Astrocyte (in vitro differentiated cells and primary cell): ENCODE measurements around the gene GYPA.

ENCODE experiments used
- EZH2 ChIP-seq: IDR thresholded peaks from 2 replicates; pipeline ENCODE4 v1.6.1; 2012; ENCODE audit warnings: mild to moderate bottlenecking, low read length, inconsistent platforms; ENCODE audit not compliant: insufficient read depth
- TF ChIP-seq, protein P1 (sequence below): IDR thresholded peaks from 2 replicates; pipeline ENCODE4 v1.5.1; 2011; ENCODE audit warnings: low read depth, mild to moderate bottlenecking, inconsistent platforms, low read length, moderate library complexity; ENCODE audit not compliant: insufficient read depth

DNA sequence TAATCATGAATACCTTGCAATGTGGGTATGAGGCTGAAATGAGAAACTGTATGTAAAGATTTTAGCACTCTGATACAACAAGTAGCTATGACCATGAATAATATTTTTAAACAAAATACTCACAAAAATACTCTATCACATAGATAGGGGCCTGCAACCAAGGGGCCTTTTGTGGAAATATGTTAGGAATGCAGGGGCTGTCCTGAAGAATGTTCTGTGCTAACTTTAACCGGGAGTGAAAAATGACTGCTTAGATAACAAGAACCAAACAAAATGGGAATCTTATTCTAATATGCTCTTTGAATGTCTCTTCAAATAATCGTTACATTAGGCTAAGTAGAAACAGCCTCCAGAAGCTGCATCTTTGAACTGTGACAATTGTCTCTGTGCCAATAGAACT, 37.9 kb upstream of the GYPA start:
- TF ChIP-seq, protein P1, sequence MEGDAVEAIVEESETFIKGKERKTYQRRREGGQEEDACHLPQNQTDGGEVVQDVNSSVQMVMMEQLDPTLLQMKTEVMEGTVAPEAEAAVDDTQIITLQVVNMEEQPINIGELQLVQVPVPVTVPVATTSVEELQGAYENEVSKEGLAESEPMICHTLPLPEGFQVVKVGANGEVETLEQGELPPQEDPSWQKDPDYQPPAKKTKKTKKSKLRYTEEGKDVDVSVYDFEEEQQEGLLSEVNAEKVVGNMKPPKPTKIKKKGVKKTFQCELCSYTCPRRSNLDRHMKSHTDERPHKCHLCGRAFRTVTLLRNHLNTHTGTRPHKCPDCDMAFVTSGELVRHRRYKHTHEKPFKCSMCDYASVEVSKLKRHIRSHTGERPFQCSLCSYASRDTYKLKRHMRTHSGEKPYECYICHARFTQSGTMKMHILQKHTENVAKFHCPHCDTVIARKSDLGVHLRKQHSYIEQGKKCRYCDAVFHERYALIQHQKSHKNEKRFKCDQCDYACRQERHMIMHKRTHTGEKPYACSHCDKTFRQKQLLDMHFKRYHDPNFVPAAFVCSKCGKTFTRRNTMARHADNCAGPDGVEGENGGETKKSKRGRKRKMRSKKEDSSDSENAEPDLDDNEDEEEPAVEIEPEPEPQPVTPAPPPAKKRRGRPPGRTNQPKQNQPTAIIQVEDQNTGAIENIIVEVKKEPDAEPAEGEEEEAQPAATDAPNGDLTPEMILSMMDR = no peak
- TF ChIP-seq EZH2 = no peak
